Thymus (tissue), 11 donors: ENCODE data around the gene TNFRSF13B. TPM values are rescaled to one million over a fixed set of nuclear protein-coding genes. Genes with fewer than 3 reads are reported as not detected.

Experiments used
- DNase-seq, 9 donors: peaks; one replicate each; pipeline ENCODE4 v3.0.0-alpha.2; 2013; ENCODE audit warnings: low spot score in 9 of 9, low read depth in 6 of 9, missing footprints in 1 of 9
- H3K27ac ChIP-seq, 2 donors: one replicate each; pipeline ENCODE4 v1.5.1; 2013; ENCODE audit warnings: control low read depth in 1 of 2, low read depth in 1 of 2, low read length in 1 of 2, mild to moderate bottlenecking in 1 of 2, moderate library complexity in 1 of 2
- H3K27me3 ChIP-seq, 2 donors: one replicate each; pipeline ENCODE4 v1.5.1; 2013; ENCODE audit warnings: low read length in 1 of 2; ENCODE audit not compliant: control insufficient read depth in 2 of 2, insufficient read depth in 1 of 2
- H3K36me3 ChIP-seq, 2 donors: one replicate each; pipeline ENCODE4 v1.5.1; 2013; ENCODE audit warnings: low read length in 1 of 2, mild to moderate bottlenecking in 1 of 2, moderate library complexity in 1 of 2; ENCODE audit not compliant: control insufficient read depth in 2 of 2, insufficient read depth in 2 of 2
- H3K4me1 ChIP-seq, 2 donors: one replicate each; pipeline ENCODE4 v1.5.1; 2013; ENCODE audit warnings: low read length in 2 of 2; ENCODE audit not compliant: control insufficient read depth in 2 of 2, insufficient read depth in 2 of 2
- H3K4me3 ChIP-seq, 2 donors: one replicate each; pipeline ENCODE4 v1.5.1; 2013; ENCODE audit warnings: low read length in 2 of 2, control low read depth in 1 of 2, mild to moderate bottlenecking in 1 of 2
- H3K9me3 ChIP-seq, 2 donors: one replicate each; pipeline ENCODE4 v1.5.1; 2013; ENCODE audit warnings: low read length in 1 of 2, mild to moderate bottlenecking in 1 of 2; ENCODE audit not compliant: control insufficient read depth in 2 of 2, insufficient read depth in 1 of 2
- WGBS: extraction: QIAGEN DNeasy Blood & Tissue Kit; methylation state at CpG from one replicate; pipeline ENCODE4 v1.1.7; 2013; 5-methylcytosine and 5-hydroxymethylcytosine counted together
- polyA plus RNA-seq: library from polyadenylated mRNA; stranded (reverse); fragments of 200-250 nt; gene quantifications from one replicate; pipeline ENCODE4 v1.2.3, GENCODE V29; 2013
- total RNA-seq: library from RNA; stranded (reverse); fragments of 120-200 nt; gene quantifications from one replicate; pipeline ENCODE4 v1.2.4, GENCODE V29; 2013
- donor health status: healthy.

Gene TNFRSF13B
- total and polyA plus RNA-seq, 2 donors: 0.14 to 2.6 TPM

DNA sequence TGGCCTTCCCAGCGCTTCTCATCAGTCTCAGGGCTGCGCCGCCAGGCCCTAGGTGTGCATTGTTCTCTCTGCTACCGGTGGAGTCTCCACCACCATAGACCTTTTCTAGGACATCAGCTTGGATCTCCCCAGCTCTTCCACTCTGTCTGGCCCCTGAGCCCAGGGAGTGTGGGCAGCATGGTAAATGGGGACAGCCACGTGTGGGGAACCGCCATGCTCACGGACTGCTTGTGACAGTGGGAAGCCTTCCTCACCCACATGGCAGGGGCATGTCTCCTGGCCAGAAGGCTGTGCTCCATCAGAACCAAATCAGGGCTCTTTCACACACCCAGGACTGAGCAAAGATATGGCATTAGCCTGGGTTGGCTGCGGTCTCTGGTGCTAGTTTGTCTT is 51.3 kb downstream of the TNFRSF13B start:
- H3K27me3 ChIP-seq: no peaks in the 10 kb centered on the region
- no peak overlapping the region for H3K4me3 ChIP-seq
- no peak for DNase-seq
- WGBS: 96% methylated on average over 8 of the region's 8 CpGs
- peaks cover 0 to 5% of the 10 kb centered on the region in 2 donors for H3K4me1 ChIP-seq
- no peaks in the 10 kb centered on the region for H3K36me3 ChIP-seq
- H3K9me3 ChIP-seq: no peaks in the 10 kb centered on the region
- H3K27ac ChIP-seq: no peak overlapping the region

DNA sequence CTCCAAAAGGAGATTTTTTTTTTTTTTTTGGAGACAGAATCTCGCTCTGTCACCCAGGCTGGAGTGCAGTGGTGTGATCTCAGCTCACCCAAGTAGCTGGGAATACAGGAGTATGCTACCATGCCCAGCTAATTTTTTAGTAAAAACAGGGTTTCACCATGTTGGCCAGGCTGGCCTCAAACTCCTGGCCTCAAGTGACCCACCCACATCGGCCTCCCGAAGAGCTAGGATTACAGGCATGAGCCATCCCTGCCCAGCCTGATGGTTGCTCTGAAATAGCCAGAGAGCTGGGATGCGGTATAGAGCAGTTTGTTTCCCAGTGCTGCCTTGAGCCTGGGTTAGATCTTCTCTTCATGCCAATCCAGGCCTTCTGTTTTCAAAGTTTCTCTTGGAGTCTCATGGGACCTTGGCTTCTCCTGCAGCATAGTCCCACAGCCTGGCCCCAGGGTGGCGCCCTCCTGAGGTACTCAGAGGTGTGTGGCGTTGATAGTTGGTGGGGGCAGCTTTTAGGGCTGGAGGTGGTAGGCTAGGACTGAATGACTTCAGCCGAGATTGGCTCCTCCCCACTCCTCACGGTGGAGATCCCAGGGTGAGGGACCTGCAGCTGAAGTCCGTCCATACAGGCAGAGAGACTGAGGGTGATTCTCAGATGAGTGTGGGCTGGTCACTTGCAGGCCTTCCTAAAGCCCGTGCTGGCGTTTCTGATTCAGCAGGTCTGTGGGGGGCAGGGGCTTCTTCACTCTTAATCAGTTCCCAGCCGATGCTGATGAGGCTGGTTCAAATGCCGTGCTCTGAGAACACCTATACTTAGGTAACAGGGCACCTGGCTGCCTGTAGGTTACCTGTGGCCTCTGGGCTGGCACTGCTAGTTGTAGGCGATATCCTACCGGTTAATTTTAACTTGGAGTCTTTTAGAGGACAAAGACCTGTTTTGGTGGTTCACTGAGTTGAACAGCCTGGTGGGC is 52.0 kb downstream of the TNFRSF13B start:
- Histone ChIP-seq H3K9me3 (no peaks in the 10 kb centered on the region), H3K4me3 (no peak overlapping the region), H3K4me1 (peaks cover 0 to 5% of the 10 kb centered on the region in 2 donors), H3K36me3 (no peaks in the 10 kb centered on the region), H3K27me3 (no peaks in the 10 kb centered on the region), H3K27ac (no peak overlapping the region)
- DNase-seq: no peak
- 92% methylated on average over 15 of the region's 15 CpGs for WGBS

DNA sequence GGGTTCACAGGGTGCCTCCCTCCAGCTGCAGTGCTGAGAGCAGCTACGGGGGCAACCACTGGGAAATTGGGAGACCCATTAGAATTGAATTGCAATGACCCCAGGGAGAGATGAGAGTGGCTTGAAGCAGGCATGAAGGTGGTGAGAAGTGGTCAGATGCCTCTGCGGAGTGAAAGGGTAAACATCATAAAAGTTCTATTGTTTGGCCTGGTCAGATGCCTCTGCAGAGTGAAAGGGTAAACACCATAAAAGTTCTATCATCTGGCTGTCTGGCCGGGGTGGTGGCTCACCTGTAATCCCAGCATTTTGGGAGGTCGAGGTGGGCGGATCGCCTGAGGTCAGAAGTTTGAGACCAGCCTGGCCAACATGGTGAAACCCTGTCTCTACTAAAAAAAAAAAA is 53.5 kb downstream of the TNFRSF13B start:
- Histone ChIP-seq H3K27me3 (no peaks in the 10 kb centered on the region), H3K9me3 (no peaks in the 10 kb centered on the region), H3K4me1 (peaks cover 0 to 5% of the 10 kb centered on the region in 2 donors), H3K36me3 (no peaks in the 10 kb centered on the region), H3K4me3 (no peak overlapping the region), H3K27ac (no peak overlapping the region)
- WGBS: 98% methylated on average over 6 of the region's 6 CpGs
- DNase-seq: no peak

DNA sequence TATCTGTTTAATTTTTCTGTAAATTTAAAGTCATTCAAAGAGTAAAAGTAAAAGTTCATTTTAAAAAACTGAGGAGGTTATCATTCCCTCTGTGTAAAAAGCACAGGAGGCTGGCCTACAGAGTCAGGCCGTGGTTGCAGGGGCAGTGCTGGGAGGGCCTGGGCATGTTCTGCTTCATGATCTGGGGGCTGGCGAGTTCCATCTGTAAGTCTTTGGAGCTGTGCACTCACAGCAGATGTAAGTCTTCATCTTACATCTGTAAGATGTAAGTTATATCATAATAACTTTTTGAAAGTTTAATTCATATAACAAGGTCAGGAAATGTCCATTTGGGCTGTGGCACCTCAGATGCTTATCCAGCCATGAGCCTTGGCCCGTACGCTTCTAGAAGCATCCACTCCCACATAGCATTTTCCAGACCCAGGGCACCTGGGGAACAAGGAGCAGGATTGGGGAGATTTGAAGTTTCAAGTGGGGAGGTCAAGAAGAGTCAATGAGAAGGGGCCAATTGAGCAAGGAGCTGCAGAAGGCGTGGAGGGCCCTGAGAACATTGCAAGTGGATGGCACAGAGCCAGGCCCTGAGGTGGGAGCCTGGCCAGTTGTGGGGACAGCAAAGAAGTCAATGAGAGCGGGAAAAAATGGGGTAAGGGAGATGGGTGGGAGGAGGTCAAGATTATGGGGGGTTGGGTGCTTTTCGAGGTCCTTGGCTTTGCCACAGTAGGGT is 54.1 kb downstream of the TNFRSF13B start:
- Histone ChIP-seq H3K4me3 (no peak overlapping the region), H3K36me3 (no peaks in the 10 kb centered on the region), H3K27ac (no peak overlapping the region), H3K9me3 (no peaks in the 10 kb centered on the region), H3K4me1 (peaks cover 0 to 5% of the 10 kb centered on the region in 2 donors), H3K27me3 (no peaks in the 10 kb centered on the region)
- 97% methylated on average over 7 of the region's 7 CpGs for WGBS
- DNase-seq: no peak

DNA sequence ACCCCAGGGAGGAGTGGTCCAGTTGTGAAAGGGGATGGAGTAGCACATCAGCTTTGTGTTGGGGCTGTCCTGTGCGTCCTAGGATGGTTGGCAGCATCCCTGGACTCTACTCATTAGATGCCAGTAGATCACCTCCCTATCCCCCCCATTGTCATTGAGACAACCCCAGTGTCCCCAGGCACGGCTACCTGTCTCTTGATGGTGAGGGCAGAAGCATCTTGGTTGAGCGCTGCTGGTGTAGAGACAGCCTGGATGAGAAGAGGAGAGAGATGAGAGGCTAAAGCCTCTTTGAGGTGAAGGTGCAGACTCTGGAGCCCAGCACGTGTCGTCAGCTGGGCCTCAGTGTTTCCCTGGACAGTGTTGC is 55.4 kb downstream of the TNFRSF13B start:
- WGBS: 95% methylated on average over 5 of the region's 5 CpGs
- H3K9me3 ChIP-seq: no peaks in the 10 kb centered on the region
- H3K36me3 ChIP-seq: no peaks in the 10 kb centered on the region
- no peak for DNase-seq
- H3K27me3 ChIP-seq: no peaks in the 10 kb centered on the region
- no peak overlapping the region for H3K4me3 ChIP-seq
- H3K4me1 ChIP-seq: peaks cover 5 to 16% of the 10 kb centered on the region in 2 donors
- H3K27ac ChIP-seq: no peak overlapping the region

DNA sequence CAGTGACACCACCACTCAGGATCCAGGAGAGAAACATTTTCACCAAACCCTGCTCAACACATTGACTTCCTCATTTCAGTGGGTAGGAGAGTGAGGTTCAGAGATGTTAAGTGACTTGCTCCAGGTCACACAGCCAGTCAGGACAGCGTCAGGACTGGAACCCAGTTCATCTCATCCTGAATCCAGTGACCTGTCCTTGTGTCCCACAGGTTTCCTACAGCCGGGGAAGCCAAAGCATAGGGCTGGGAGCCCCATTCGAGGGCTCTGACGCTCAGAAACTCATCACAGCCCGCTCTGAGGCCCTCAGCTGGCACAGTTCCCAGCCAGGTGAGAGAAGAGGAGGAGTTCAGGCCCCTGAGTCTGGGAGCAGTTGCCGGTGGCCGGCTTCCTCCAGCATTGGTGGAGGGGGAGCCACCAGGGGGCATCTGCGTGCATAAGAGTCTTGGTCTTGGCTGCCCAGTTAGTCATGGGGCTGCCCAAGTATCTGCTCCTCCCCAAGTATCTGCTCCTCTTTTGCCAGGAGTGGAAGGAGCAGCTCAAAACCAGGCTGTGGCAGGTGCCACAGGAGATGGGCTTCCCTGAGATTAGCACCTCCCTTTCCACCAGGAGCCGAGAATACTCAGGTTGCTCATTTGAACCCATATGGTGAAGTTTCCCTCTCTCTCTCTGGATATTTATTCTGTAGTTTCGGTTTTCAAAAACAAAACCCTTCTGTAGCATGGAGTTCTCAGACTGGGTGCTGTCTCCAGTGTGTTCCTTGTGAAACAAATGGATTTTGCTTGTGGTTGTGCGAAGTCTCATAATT is 56.0 kb downstream of the TNFRSF13B start:
- Histone ChIP-seq H3K27ac (no peak overlapping the region), H3K36me3 (no peaks in the 10 kb centered on the region), H3K4me3 (no peak overlapping the region), H3K27me3 (no peaks in the 10 kb centered on the region), H3K9me3 (no peaks in the 10 kb centered on the region), H3K4me1 (peaks cover 10 to 22% of the 10 kb centered on the region in 2 donors)
- 71% methylated on average over 11 of the region's 11 CpGs for WGBS
- peak in 3 of 9 donors; percentile 25 to 56 (median 47) for DNase-seq

DNA sequence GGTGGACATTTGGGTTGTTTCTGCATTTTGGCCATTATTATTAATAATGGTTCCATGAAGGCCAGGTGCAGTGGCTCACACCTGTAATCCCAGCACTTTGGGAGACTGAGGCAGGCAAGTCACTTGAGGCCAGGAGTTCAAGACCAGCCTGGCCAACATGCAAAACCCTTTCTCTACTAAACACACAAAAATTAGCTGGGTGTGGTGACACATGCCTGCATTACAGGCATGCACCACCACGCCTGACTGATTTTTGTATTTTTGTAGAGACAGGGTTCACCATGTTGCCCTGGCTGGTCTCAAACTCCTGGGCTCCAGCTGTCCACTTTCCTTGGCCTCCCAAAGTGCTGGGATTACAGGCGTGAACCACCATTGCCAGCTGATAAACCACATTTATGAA is 58.5 kb downstream of the TNFRSF13B start:
- Histone ChIP-seq H3K27ac (no peak overlapping the region), H3K9me3 (no peaks in the 10 kb centered on the region), H3K36me3 (no peaks in the 10 kb centered on the region), H3K4me3 (no peak overlapping the region), H3K4me1 (peaks cover 10 to 40% of the 10 kb centered on the region in 2 donors), H3K27me3 (no peaks in the 10 kb centered on the region)
- 92% methylated on average over 2 of the region's 2 CpGs for WGBS
- DNase-seq: no peak

DNA sequence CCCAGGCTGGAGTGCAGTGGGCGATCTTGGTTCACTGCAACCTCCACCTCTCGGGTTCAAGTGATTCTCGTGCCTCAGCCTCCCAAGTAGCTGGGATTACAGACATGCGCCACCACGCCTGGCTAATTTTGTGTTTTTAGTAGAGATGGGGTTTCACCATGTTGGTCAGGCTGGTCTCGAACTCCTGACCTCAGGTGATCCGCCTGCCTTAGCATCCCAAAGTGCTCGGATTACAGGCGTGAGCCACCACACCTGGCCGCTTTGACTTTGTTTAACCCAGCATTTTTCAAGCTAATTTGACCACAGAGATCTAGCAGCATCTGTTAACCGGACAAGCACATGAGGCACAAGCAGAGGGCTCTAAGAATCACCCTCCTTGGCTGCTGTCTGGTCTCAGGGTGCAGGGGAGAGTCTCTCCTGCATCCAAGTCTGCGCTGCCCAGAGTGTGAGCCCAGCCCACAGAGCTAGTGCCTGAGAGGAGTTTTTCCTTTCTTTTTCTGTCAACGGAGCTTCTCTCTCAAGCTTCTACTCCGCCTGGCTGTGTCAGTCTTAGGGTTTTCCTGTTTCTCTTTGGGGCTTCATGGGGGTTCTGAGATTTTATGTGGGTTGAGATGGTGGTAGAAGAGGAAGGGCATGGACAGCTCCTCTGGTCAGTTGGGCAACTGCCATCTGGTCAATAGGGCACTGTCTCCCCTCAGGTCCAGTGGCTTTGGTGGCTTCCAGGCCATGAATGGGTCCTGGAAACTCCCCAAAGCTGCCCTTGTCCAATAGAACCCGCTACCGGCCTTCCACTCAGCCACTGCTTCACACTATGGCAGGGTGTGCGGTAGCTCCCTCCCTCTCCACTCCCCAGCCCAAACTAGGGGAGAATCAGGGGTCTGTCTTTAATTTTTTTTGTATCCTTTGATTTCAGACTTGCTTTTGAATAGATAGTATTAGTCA is 59.6 kb downstream of the TNFRSF13B start:
- peak overlapping the region; percentile 22 to 40 for H3K27ac ChIP-seq
- H3K36me3 ChIP-seq: no peaks in the 10 kb centered on the region
- H3K9me3 ChIP-seq: no peaks in the 10 kb centered on the region
- no peaks in the 10 kb centered on the region for H3K27me3 ChIP-seq
- no peak overlapping the region for H3K4me3 ChIP-seq
- peaks cover 10 to 51% of the 10 kb centered on the region in 2 donors for H3K4me1 ChIP-seq
- WGBS: 86% methylated on average over 17 of the region's 17 CpGs
- DNase-seq: no peak
